ENCODE data around the gene ATP10B.
"Not testable (repeated sequence)": the region's sequence is repeated elsewhere in the genome, so short reads cannot be mapped to it uniquely, and the experiment has no call there.

Gene ATP10B

GRCh38 chr5:160824301-160825001 lies 27.6 kb downstream of the ATP10B start:
- Histone ChIP-seq H2BK120ac (ENCODE audit: low read depth, low read length) (no peak overlapping the region), H3K4me3 (ENCODE audit: low read length in 2 of 2) (no peak overlapping the region), H2AFZ (ENCODE audit: low read length) (no peak overlapping the region), H2BK12ac (ENCODE audit: low read length) (no peak overlapping the region), H2BK5ac (ENCODE audit: low read length) (no peak overlapping the region), H3K27ac (replicated peaks; ENCODE audit: low read length) (no peak overlapping the region), H3K36me3 (replicated peaks in 1 of 2; ENCODE audit: control insufficient read depth in 2 of 2, insufficient read depth in 2 of 2, low read length in 2 of 2) (no peaks in the 10 kb centered on the region), H3K4me2 (ENCODE audit: insufficient read depth, low read length, poor library complexity, severe bottlenecking) (no peak overlapping the region), H3K4ac (ENCODE audit: low read length) (no peak overlapping the region), H4K8ac (ENCODE audit: low read depth, low read length) (no peak overlapping the region), H2AK5ac (ENCODE audit: low read depth, low read length) (no peak overlapping the region), H3K23ac (ENCODE audit: low read depth, low read length, poor library complexity) (no peak overlapping the region), H3K27me3 (ENCODE audit: control insufficient read depth in 3 of 3, insufficient read depth in 3 of 3, low read depth in 1 of 3, low read length in 3 of 3) (no peaks in the 10 kb centered on the region), H2BK15ac (ENCODE audit: low read length) (no peak overlapping the region), H3K9me3 (replicated peaks in 1 of 2; ENCODE audit: control insufficient read depth in 2 of 2, insufficient read depth in 1 of 2, low read depth in 1 of 2, low read length in 2 of 2) (no peaks in the 10 kb centered on the region), H3K14ac (ENCODE audit: low read length) (no peak overlapping the region), H4K91ac (ENCODE audit: low read depth, low read length, poor library complexity) (no peak overlapping the region), H3K79me1 (ENCODE audit: low read depth, low read length) (no peaks in the 10 kb centered on the region), H3K9ac (ENCODE audit: low read depth, low read length, poor library complexity) (no peak overlapping the region), H3K4me1 (ENCODE audit: control insufficient read depth in 2 of 2, insufficient read depth in 1 of 2, low read depth in 1 of 2, low read length in 2 of 2) (no peaks in the 10 kb centered on the region), H3K18ac (ENCODE audit: low read length) (no peak overlapping the region)
- no CpG with 5 or more reads among the region's 3 CpGs for WGBS, 2 donors (ENCODE audit: extremely low coverage in 2 of 2, insufficient read length in 2 of 2, insufficient replicate concordance in 1 of 2)
- DNase-seq (ENCODE audit: low spot score): no peak

GRCh38 chr5:160812996-160813395 lies 39.0 kb downstream of the ATP10B start:
- not testable (repeated sequence) for H3K27me3 ChIP-seq (ENCODE audit: control insufficient read depth in 3 of 3, insufficient read depth in 3 of 3, low read depth in 1 of 3, low read length in 3 of 3); DNase-seq (ENCODE audit: low spot score); H4K91ac ChIP-seq (ENCODE audit: low read depth, low read length, poor library complexity); H2BK5ac ChIP-seq (ENCODE audit: low read length); H3K4me3 ChIP-seq (ENCODE audit: low read length in 2 of 2); H2BK120ac ChIP-seq (ENCODE audit: low read depth, low read length); H3K27ac ChIP-seq (replicated peaks; ENCODE audit: low read length); H3K4me2 ChIP-seq (ENCODE audit: insufficient read depth, low read length, poor library complexity, severe bottlenecking); H3K23ac ChIP-seq (ENCODE audit: low read depth, low read length, poor library complexity); H2AFZ ChIP-seq (ENCODE audit: low read length); H3K4me1 ChIP-seq (ENCODE audit: control insufficient read depth in 2 of 2, insufficient read depth in 1 of 2, low read depth in 1 of 2, low read length in 2 of 2); H3K4ac ChIP-seq (ENCODE audit: low read length); H2AK5ac ChIP-seq (ENCODE audit: low read depth, low read length); H3K18ac ChIP-seq (ENCODE audit: low read length); H3K14ac ChIP-seq (ENCODE audit: low read length); H3K79me1 ChIP-seq (ENCODE audit: low read depth, low read length); H3K9ac ChIP-seq (ENCODE audit: low read depth, low read length, poor library complexity); H3K36me3 ChIP-seq (replicated peaks in 1 of 2; ENCODE audit: control insufficient read depth in 2 of 2, insufficient read depth in 2 of 2, low read length in 2 of 2); H2BK12ac ChIP-seq (ENCODE audit: low read length); H4K8ac ChIP-seq (ENCODE audit: low read depth, low read length); H2BK15ac ChIP-seq (ENCODE audit: low read length); H3K9me3 ChIP-seq (replicated peaks in 1 of 2; ENCODE audit: control insufficient read depth in 2 of 2, insufficient read depth in 1 of 2, low read depth in 1 of 2, low read length in 2 of 2)
- no CpG with 5 or more reads among the region's 12 CpGs for WGBS, 2 donors (ENCODE audit: extremely low coverage in 2 of 2, insufficient read length in 2 of 2, insufficient replicate concordance in 1 of 2)

- H3K18ac ChIP-seq (ENCODE audit: low read length): no peak overlapping the region
- no peak overlapping the region for H4K91ac ChIP-seq (ENCODE audit: low read depth, low read length, poor library complexity)
These were observed 46.6 kb downstream of the ATP10B start for GRCh38 chr5:160805376-160805775.

GRCh38 chr5:160802592-160802991 lies 49.4 kb downstream of the ATP10B start:
- no peak for DNase-seq (ENCODE audit: low spot score)
- no peak overlapping the region for H3K27ac ChIP-seq (replicated peaks; ENCODE audit: low read length)
- no peaks in the 10 kb centered on the region for H3K36me3 ChIP-seq (replicated peaks in 1 of 2; ENCODE audit: control insufficient read depth in 2 of 2, insufficient read depth in 2 of 2, low read length in 2 of 2)
- H3K23ac ChIP-seq (ENCODE audit: low read depth, low read length, poor library complexity): no peak overlapping the region
- no peak overlapping the region for H2BK15ac ChIP-seq (ENCODE audit: low read length)
- H3K4me3 ChIP-seq (ENCODE audit: low read length in 2 of 2): no peak overlapping the region
- no peak overlapping the region for H3K14ac ChIP-seq (ENCODE audit: low read length)
- no peak overlapping the region for H2BK12ac ChIP-seq (ENCODE audit: low read length)
- no peaks in the 10 kb centered on the region for H3K79me1 ChIP-seq (ENCODE audit: low read depth, low read length)
- no peak overlapping the region for H4K8ac ChIP-seq (ENCODE audit: low read depth, low read length)
- H3K4me1 ChIP-seq (ENCODE audit: control insufficient read depth in 2 of 2, insufficient read depth in 1 of 2, low read depth in 1 of 2, low read length in 2 of 2): peaks cover 0 to 4% of the 10 kb centered on the region in 2 donors
- H3K4me2 ChIP-seq (ENCODE audit: insufficient read depth, low read length, poor library complexity, severe bottlenecking): no peak overlapping the region
- no peak overlapping the region for H3K4ac ChIP-seq (ENCODE audit: low read length)
- no peaks in the 10 kb centered on the region for H3K27me3 ChIP-seq (ENCODE audit: control insufficient read depth in 3 of 3, insufficient read depth in 3 of 3, low read depth in 1 of 3, low read length in 3 of 3)
- H2AK5ac ChIP-seq (ENCODE audit: low read depth, low read length): no peak overlapping the region
- no peaks in the 10 kb centered on the region for H3K9me3 ChIP-seq (replicated peaks in 1 of 2; ENCODE audit: control insufficient read depth in 2 of 2, insufficient read depth in 1 of 2, low read depth in 1 of 2, low read length in 2 of 2)
- H2AFZ ChIP-seq (ENCODE audit: low read length): no peak overlapping the region
- no peak overlapping the region for H3K9ac ChIP-seq (ENCODE audit: low read depth, low read length, poor library complexity)
- no peak overlapping the region for H2BK120ac ChIP-seq (ENCODE audit: low read depth, low read length)
- no peak overlapping the region for H2BK5ac ChIP-seq (ENCODE audit: low read length)
- H3K18ac ChIP-seq (ENCODE audit: low read length): no peak overlapping the region
- WGBS, 2 donors (ENCODE audit: extremely low coverage in 2 of 2, insufficient read length in 2 of 2, insufficient replicate concordance in 1 of 2): no CpG with 5 or more reads among the region's 2 CpGs
- no peak overlapping the region for H4K91ac ChIP-seq (ENCODE audit: low read depth, low read length, poor library complexity)

More at GRCh38 chr5:160805376-160805775, 46.6 kb downstream of the ATP10B start:
- Histone ChIP-seq H4K8ac (ENCODE audit: low read depth, low read length) (no peak overlapping the region), H3K14ac (ENCODE audit: low read length) (no peak overlapping the region), H2AFZ (ENCODE audit: low read length) (no peak overlapping the region), H3K9me3 (replicated peaks in 1 of 2; ENCODE audit: control insufficient read depth in 2 of 2, insufficient read depth in 1 of 2, low read depth in 1 of 2, low read length in 2 of 2) (no peaks in the 10 kb centered on the region), H3K4me2 (ENCODE audit: insufficient read depth, low read length, poor library complexity, severe bottlenecking) (no peak overlapping the region), H3K4ac (ENCODE audit: low read length) (no peak overlapping the region), H3K27ac (replicated peaks; ENCODE audit: low read length) (no peak overlapping the region), H3K36me3 (replicated peaks in 1 of 2; ENCODE audit: control insufficient read depth in 2 of 2, insufficient read depth in 2 of 2, low read length in 2 of 2) (no peaks in the 10 kb centered on the region), H3K4me1 (ENCODE audit: control insufficient read depth in 2 of 2, insufficient read depth in 1 of 2, low read depth in 1 of 2, low read length in 2 of 2) (peaks cover 0 to 4% of the 10 kb centered on the region in 2 donors), H3K79me1 (ENCODE audit: low read depth, low read length) (no peaks in the 10 kb centered on the region), H3K23ac (ENCODE audit: low read depth, low read length, poor library complexity) (no peak overlapping the region), H2BK120ac (ENCODE audit: low read depth, low read length) (no peak overlapping the region), H3K9ac (ENCODE audit: low read depth, low read length, poor library complexity) (no peak overlapping the region), H2BK15ac (ENCODE audit: low read length) (no peak overlapping the region), H2BK12ac (ENCODE audit: low read length) (no peak overlapping the region), H3K27me3 (ENCODE audit: control insufficient read depth in 3 of 3, insufficient read depth in 3 of 3, low read depth in 1 of 3, low read length in 3 of 3) (no peaks in the 10 kb centered on the region), H2BK5ac (ENCODE audit: low read length) (no peak overlapping the region), H3K4me3 (ENCODE audit: low read length in 2 of 2) (no peak overlapping the region), H2AK5ac (ENCODE audit: low read depth, low read length) (no peak overlapping the region)
- no CpG with 5 or more reads among the region's 6 CpGs for WGBS, 2 donors (ENCODE audit: extremely low coverage in 2 of 2, insufficient read length in 2 of 2, insufficient replicate concordance in 1 of 2)
- no peak for DNase-seq (ENCODE audit: low spot score)
